ENCODE results near the gene MCF2L.

DNA sequence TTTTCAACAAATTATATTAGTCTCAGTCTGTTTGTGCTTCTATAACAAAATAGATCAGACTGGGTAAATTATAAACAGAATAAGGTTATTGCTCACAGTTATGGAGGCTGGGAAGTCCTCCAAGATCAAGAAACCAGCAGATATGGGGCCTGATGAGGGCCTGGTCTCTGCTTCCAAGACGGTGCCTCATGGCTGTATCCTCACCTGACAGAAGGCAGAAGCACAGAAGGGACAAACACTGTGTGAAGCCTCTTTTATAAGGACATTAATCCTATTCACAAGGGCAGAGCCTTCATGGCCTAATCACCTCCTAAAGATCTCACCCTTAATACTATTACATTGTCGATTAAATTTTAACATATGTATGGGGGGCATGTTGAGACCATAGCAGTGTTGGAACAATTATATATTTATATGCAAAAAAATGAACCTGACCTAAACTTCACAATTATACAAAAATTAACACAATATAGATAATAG lies 166.3 kb downstream of the MCF2L start:
- TF ChIP-seq EZH2phosphoT487 (IDR thresholded peaks at IDR 0.05), result no peak
- TF ChIP-seq, protein P1, sequence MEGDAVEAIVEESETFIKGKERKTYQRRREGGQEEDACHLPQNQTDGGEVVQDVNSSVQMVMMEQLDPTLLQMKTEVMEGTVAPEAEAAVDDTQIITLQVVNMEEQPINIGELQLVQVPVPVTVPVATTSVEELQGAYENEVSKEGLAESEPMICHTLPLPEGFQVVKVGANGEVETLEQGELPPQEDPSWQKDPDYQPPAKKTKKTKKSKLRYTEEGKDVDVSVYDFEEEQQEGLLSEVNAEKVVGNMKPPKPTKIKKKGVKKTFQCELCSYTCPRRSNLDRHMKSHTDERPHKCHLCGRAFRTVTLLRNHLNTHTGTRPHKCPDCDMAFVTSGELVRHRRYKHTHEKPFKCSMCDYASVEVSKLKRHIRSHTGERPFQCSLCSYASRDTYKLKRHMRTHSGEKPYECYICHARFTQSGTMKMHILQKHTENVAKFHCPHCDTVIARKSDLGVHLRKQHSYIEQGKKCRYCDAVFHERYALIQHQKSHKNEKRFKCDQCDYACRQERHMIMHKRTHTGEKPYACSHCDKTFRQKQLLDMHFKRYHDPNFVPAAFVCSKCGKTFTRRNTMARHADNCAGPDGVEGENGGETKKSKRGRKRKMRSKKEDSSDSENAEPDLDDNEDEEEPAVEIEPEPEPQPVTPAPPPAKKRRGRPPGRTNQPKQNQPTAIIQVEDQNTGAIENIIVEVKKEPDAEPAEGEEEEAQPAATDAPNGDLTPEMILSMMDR (IDR thresholded peaks at IDR 0.05), result no peak
- no peak for TF ChIP-seq EZH2 (IDR thresholded peaks at IDR 0.05)
